ENCODE measurements around the gene RNMT. TPM values are rescaled to one million over a fixed set of nuclear protein-coding genes. Genes with fewer than 3 reads are reported as not detected.

RNMT gene
- total RNA-seq, 4 donors from 2014 or later = 26.7 to 45.9 (median 34.0) TPM

GRCh38 chr18:13793819-13794218 is 67.3 kb downstream of the RNMT start:
- TF ChIP-seq POLR2A (IDR thresholded peaks at IDR 0.05) (no peak), CTCF (IDR thresholded peaks at IDR 0.05) (no peak)
- Histone ChIP-seq H3K4me3 (replicated peaks in 1 of 3) (no peak overlapping the region), H3K4me1 (no peaks in the 10 kb centered on the region), H3K27me3 (no peaks in the 10 kb centered on the region), H3K27ac (no peak overlapping the region), H3K9me3 (no peaks in the 10 kb centered on the region), H3K36me3 (no peaks in the 10 kb centered on the region)
- intact Hi-C loops (cut with DNase I) = no loop called here
- DNase-seq = no peak
- WGBS, 2 donors = 37 to 39% methylated on average over 7 of the region's 7 CpGs

DNA sequence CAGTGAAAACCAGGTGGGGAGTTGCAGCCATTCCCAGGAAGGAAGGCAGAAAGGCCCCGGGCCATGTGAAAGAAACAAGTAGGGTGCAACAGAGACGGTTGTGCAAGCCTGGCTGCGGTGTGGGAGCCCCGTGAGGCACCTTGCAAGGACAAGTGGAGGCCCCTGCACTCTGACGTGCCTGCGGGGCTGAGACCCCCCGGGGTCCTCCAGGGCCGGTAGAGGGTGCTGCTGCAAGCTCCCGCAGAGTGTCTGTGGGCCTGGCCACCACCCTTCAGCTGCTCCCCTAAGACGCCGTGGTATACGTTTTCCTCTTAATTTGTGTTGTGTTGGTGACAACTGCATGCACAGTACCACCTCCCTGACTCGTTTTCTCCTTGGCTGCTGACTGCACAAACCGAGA is 70.0 kb downstream of the RNMT start:
- no peak for DNase-seq
- intact Hi-C loops (cut with DNase I) = no loop called here
- H3K27me3 ChIP-seq = no peaks in the 10 kb centered on the region
- no peak overlapping the region for H3K4me3 ChIP-seq (replicated peaks in 1 of 3)
- TF ChIP-seq CTCF (IDR thresholded peaks at IDR 0.05) = no peak
- no peak for TF ChIP-seq POLR2A (IDR thresholded peaks at IDR 0.05)
- 78 to 84% methylated on average over 14 of the region's 14 CpGs for WGBS, 2 donors
- H3K27ac ChIP-seq = no peak overlapping the region
- no peaks in the 10 kb centered on the region for H3K9me3 ChIP-seq
- no peaks in the 10 kb centered on the region for H3K36me3 ChIP-seq
- no peaks in the 10 kb centered on the region for H3K4me1 ChIP-seq

DNA sequence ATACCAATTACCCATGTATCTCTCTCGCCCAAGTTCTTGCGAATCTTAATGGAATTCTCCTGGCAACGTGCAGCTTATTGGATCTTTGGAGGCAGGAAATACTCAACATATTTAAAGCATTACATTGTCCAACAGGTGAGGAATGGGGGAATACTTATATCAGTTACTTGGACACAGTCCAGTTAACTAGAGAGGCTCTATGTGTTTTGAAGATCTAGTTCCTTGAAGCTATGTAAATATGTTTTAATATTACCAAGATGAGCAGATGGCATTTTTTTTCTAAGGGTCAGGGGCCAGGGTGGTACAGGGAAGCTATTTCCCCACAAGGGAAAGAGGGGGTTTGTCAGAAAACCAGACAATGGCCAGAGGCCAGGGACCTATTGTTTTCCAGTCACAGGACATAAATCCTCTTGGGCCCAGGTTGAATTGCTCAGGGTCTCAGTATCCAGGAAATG is 70.7 kb downstream of the RNMT start:
- H3K27ac ChIP-seq = no peak overlapping the region
- 51 to 53% methylated on average over 3 of the region's 3 CpGs for WGBS, 2 donors
- DNase-seq = no peak
- no peaks in the 10 kb centered on the region for H3K36me3 ChIP-seq
- TF ChIP-seq POLR2A (IDR thresholded peaks at IDR 0.05) (no peak), CTCF (IDR thresholded peaks at IDR 0.05) (no peak)
- no peaks in the 10 kb centered on the region for H3K27me3 ChIP-seq
- no peaks in the 10 kb centered on the region for H3K4me1 ChIP-seq
- no peak overlapping the region for H3K4me3 ChIP-seq (replicated peaks in 1 of 3)
- no peaks in the 10 kb centered on the region for H3K9me3 ChIP-seq
- intact Hi-C loops (cut with DNase I) = no loop called here

- Histone ChIP-seq H3K27ac (no peak overlapping the region), H3K4me1 (peaks cover 0 to 2% of the 10 kb centered on the region in 2 donors), H3K4me3 (replicated peaks in 1 of 3) (no peak overlapping the region), H3K27me3 (no peaks in the 10 kb centered on the region), H3K36me3 (no peaks in the 10 kb centered on the region), H3K9me3 (no peaks in the 10 kb centered on the region)
- no peak for DNase-seq
- 95 to 96% methylated on average over 10 to 11 of the region's 11 CpGs for WGBS, 2 donors
- no peak for TF ChIP-seq CTCF (IDR thresholded peaks at IDR 0.05)
- intact Hi-C loops (cut with DNase I) = no loop called here
Observed at GRCh38 chr18:13799396-13799795, 72.9 kb downstream of the RNMT start.

DNA sequence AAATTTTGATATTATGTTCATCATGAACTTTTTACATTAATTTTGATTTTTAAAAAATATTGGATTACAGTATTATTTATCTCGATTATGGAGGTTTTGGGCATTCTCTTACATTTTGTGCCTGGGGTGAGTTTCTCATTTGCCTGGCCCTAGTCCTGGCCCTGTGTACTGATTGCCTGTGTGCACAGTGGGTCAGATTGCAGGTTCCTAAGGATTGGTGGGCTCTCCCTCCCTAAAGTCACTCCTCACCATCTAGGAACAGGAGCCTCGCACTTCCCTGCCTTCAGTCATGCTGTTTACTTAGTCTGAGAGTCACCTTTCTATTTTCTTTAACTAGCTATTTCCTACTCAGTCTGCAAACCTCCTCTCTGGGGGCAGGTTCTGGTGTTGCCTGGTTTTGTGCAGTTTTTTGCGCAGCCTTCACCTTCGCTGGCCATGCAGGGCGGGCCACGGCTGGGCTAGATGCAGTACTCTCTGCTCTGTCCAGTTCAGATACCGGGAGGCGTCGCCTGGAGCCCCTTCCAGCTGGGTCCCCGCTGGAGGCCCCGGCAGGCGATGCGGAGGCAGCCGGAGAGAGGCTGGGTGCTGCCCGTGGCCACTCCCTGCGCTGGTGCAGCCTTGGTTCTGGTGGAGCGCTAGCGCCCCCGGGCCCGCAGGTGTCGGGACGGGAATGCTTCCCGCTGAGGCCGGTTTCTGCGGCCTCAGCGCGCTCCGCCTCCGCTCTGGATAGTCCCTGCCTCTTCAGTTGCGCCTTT is 74.2 kb downstream of the RNMT start:
- DNase-seq = peak; percentile 68 to 74
- no peaks in the 10 kb centered on the region for H3K27me3 ChIP-seq
- no peaks in the 10 kb centered on the region for H3K36me3 ChIP-seq
- H3K4me1 ChIP-seq = peaks cover 0 to 5% of the 10 kb centered on the region in 2 donors
- no peaks in the 10 kb centered on the region for H3K9me3 ChIP-seq
- intact Hi-C loops (cut with DNase I) = loop anchor here (10.0 kb wide), 1 partner anchor 236 kb away; no protein-coding TSS in a partner anchor
- WGBS, 2 donors = 21 to 23% methylated on average over 14 to 19 of the region's 30 CpGs
- no peak overlapping the region for H3K27ac ChIP-seq
- TF ChIP-seq CTCF (IDR thresholded peaks at IDR 0.05) (peak in 5 of 6 experiments; percentile 14 to 58 (median 53)), POLR2A (IDR thresholded peaks at IDR 0.05) (no peak)
- H3K4me3 ChIP-seq (replicated peaks in 1 of 3) = peak overlapping the region in 2 of 3 donors; percentile 4 to 9
